ENCODE data around the gene MYOF. TPM values are rescaled to one million over a fixed set of nuclear protein-coding genes. Genes with fewer than 3 reads are reported as not detected.
"Not testable (repeated sequence)": the region's sequence is repeated elsewhere in the genome, so short reads cannot be mapped to it uniquely, and the experiment has no call there.

The MYOF gene
- polyA plus RNA-seq, 1 experiment, result 275 TPM

DNA sequence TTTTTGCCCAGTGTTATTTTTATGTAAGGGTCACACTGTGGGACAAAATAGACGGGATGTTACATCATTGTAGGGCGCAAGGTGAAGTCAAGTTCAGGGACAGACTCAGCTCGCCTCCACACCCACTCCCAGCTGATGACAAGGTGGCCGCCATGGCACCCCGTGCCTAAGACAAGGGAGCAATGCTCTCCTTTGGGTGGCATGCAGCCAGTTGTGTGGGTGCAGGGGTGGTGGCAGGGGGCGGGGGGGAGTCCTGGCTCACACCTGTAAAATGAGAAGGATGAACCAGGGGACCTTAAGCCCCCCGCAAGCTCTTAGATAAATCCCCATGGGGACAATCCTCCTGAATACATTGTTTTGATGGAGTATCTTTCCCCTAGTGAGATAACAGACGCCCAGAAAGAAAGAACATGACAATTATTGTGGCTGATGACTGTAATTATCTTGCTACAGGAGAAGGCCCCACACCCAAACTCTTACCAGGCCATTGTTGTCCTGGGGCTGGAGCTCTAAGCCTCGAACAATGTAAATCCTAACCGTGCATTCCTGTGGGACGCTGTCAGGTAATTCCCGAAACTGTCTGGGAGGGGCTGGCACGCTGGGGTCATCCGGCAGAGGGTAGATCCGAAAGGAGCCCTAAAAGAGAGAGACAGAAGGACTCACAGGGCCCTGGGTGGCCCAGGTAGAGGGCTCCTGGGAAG, 148.7 kb downstream of the MYOF start:
- no peak for DNase-seq (ENCODE audit: low read depth, low spot score)
- TF ChIP-seq, protein P1, sequence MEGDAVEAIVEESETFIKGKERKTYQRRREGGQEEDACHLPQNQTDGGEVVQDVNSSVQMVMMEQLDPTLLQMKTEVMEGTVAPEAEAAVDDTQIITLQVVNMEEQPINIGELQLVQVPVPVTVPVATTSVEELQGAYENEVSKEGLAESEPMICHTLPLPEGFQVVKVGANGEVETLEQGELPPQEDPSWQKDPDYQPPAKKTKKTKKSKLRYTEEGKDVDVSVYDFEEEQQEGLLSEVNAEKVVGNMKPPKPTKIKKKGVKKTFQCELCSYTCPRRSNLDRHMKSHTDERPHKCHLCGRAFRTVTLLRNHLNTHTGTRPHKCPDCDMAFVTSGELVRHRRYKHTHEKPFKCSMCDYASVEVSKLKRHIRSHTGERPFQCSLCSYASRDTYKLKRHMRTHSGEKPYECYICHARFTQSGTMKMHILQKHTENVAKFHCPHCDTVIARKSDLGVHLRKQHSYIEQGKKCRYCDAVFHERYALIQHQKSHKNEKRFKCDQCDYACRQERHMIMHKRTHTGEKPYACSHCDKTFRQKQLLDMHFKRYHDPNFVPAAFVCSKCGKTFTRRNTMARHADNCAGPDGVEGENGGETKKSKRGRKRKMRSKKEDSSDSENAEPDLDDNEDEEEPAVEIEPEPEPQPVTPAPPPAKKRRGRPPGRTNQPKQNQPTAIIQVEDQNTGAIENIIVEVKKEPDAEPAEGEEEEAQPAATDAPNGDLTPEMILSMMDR (IDR thresholded peaks at IDR 0.05; ENCODE audit: low read depth, low read length), result no peak
- H3K9me3 ChIP-seq (ENCODE audit: control insufficient read depth, insufficient read depth, low read length), result no peaks in the 10 kb centered on the region
- H3K27ac ChIP-seq (ENCODE audit: low read depth, low read length), result no peak overlapping the region
- H3K4me3 ChIP-seq (ENCODE audit: low read depth, low read length), result no peak overlapping the region
- ChIA-PET CTCF (interaction anchor here (0.8 to 1.2 kb wide), 3 partner anchors 19 to 43 kb away, joined by 3 to 4 read pairs (median 3); no protein-coding TSS in a partner anchor), POLR2A (no interaction called here)
- H3K27me3 ChIP-seq (ENCODE audit: control insufficient read depth, insufficient read depth, low read length), result no peaks in the 10 kb centered on the region

DNA sequence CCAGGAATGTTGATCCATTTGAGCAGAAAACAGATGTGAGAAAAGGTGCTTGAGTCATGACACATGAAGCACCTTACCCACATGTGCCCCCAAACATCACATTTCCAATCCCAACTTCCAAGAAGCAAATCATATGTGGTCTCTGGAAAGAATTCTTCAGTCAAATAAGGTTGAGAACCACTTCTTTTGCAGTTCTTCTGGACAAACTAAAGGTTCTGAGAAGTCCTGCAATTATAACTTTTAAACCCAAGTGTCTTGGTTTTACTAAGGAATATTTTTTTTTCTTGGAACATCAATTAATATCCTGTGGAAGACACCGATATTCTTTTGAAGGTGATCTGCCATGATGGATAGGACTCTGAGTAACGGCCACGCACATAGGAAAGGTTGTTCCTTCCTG, 151.3 kb downstream of the MYOF start:
- Histone ChIP-seq H3K9me3 (ENCODE audit: control insufficient read depth, insufficient read depth, low read length) (no peaks in the 10 kb centered on the region), H3K27me3 (ENCODE audit: control insufficient read depth, insufficient read depth, low read length) (no peaks in the 10 kb centered on the region), H3K4me3 (ENCODE audit: low read depth, low read length) (no peak overlapping the region), H3K27ac (ENCODE audit: low read depth, low read length) (no peak overlapping the region)
- ChIA-PET POLR2A (no interaction called here), CTCF (no interaction called here)
- TF ChIP-seq, protein P1 (IDR thresholded peaks at IDR 0.05; ENCODE audit: low read depth, low read length), result no peak
- no peak for DNase-seq (ENCODE audit: low read depth, low spot score)

DNA sequence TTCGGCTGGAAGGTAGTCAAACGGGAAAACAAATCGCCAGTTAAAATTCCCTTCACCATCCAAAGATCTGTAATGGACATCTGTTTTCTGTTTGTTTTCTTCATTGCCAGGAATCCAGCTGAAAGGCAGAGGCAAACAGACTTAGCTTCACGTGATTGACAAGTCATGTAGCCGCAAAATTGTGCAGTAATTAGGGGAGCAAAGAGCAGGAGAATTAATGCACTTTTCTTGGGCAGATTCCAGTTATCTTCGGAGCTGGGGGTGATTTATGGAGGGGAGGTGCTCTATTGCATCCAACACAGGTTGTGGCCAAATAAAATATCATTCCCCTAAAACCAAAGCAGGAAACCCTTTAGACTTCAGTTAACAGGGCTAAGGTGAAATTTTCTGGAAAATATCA, 162.2 kb downstream of the MYOF start:
- DNase-seq (ENCODE audit: low read depth, low spot score), result no peak
- TF ChIP-seq, protein P1 (IDR thresholded peaks at IDR 0.05; ENCODE audit: low read depth, low read length), result no peak
- no peak overlapping the region for H3K4me3 ChIP-seq (ENCODE audit: low read depth, low read length)
- no peak overlapping the region for H3K27ac ChIP-seq (ENCODE audit: low read depth, low read length)
- CTCF ChIA-PET, result interaction anchor here (0.7 to 1.4 kb wide), 5 partner anchors 33 to 240 kb away, joined by 3 to 7 read pairs (median 4); no protein-coding TSS in a partner anchor
- H3K9me3 ChIP-seq (ENCODE audit: control insufficient read depth, insufficient read depth, low read length), result no peaks in the 10 kb centered on the region
- H3K27me3 ChIP-seq (ENCODE audit: control insufficient read depth, insufficient read depth, low read length), result no peaks in the 10 kb centered on the region
- POLR2A ChIA-PET, result no interaction called here

DNA sequence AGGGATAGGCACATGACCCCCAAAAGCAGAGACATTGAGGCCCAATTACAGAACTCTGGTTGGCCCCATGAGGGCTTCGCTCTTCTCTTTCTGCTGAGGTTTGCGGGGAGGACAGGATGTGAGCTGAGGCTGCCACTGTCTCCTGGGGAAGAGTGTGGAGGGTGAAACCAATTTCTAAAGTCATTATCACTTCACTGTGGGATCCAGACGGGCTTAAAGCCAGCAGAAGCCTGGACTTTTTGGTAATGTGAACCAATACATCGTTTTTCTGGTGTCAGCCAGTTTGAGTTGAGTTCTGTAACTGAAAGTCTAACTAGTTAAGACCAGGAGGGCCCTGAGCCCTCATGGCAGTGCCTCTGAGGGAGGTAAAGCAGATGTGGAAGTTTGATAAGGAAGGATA, 163.0 kb downstream of the MYOF start:
- ChIA-PET POLR2A (no interaction called here), CTCF (interaction anchor here (1.1 to 1.2 kb wide), 2 partner anchors 33 to 192 kb away, joined by 4 to 6 read pairs; no protein-coding TSS in a partner anchor)
- DNase-seq (ENCODE audit: low read depth, low spot score), result no peak
- Histone ChIP-seq H3K4me3 (ENCODE audit: low read depth, low read length) (no peak overlapping the region), H3K27ac (ENCODE audit: low read depth, low read length) (no peak overlapping the region), H3K9me3 (ENCODE audit: control insufficient read depth, insufficient read depth, low read length) (no peaks in the 10 kb centered on the region), H3K27me3 (ENCODE audit: control insufficient read depth, insufficient read depth, low read length) (no peaks in the 10 kb centered on the region)
- TF ChIP-seq, protein P1 (IDR thresholded peaks at IDR 0.05; ENCODE audit: low read depth, low read length), result no peak

DNA sequence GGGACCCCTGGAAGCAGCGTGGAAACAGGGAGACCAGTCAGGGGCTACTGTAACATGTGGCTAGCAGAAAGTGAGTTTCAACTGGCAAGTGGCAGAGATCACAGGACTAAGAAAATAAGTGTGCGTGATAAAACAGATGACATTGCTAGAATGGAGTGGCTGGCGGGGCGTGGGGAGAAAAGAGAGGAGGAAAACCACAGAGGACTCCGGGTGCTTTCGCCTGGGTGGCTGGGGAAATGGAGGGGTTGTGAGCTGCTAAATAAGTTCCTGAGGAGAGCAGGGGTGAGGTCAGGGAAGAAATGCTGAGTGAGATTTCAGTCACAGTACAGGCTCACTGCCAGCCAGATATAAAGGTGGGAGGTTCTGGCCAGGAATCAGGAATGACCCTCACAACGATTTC, 166.9 kb downstream of the MYOF start:
- DNase-seq (ENCODE audit: low read depth, low spot score), result no peak
- no peaks in the 10 kb centered on the region for H3K9me3 ChIP-seq (ENCODE audit: control insufficient read depth, insufficient read depth, low read length)
- no peak overlapping the region for H3K4me3 ChIP-seq (ENCODE audit: low read depth, low read length)
- CTCF ChIA-PET, result interaction anchor here (0.9 kb wide), 1 partner anchor 350 kb away, joined by 4 read pairs; no protein-coding TSS in a partner anchor
- POLR2A ChIA-PET, result no interaction called here
- TF ChIP-seq, protein P1 (IDR thresholded peaks at IDR 0.05; ENCODE audit: low read depth, low read length), result no peak
- no peaks in the 10 kb centered on the region for H3K27me3 ChIP-seq (ENCODE audit: control insufficient read depth, insufficient read depth, low read length)
- no peak overlapping the region for H3K27ac ChIP-seq (ENCODE audit: low read depth, low read length)

DNA sequence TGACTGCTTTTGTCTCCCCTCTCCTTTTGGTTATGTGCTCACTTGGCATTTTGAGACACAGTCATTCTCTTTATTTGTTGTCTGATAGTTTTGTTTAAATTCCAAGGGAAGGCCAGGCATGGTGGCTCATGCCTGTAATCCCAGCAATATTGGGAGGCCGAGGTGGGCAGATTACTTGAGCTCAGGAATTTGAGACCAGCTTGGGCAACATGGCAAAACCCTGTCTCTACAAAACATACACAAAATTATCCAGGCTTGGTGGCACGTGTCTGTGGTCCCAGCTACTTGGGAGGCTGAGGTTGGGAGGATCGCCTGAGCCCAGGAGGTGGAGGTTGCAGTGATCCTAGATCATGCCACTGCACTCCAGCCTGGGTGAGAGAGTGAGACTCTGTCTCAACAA, 167.5 kb downstream of the MYOF start:
- DNase-seq (ENCODE audit: low read depth, low spot score); H3K27me3 ChIP-seq (ENCODE audit: control insufficient read depth, insufficient read depth, low read length); H3K9me3 ChIP-seq (ENCODE audit: control insufficient read depth, insufficient read depth, low read length); CTCF ChIA-PET; POLR2A ChIA-PET; H3K4me3 ChIP-seq (ENCODE audit: low read depth, low read length); H3K27ac ChIP-seq (ENCODE audit: low read depth, low read length): not testable (repeated sequence)

Measured in AG04450 (cell line).